HEK293 (cell line): Measurements from ENCODE around the gene HES7.

Experiments used
- CTCF ChIP-seq: fragments of 450-650 bp; formaldehyde crosslinking; IDR thresholded peaks from 2 replicates; pipeline ENCODE4 v1.5.1; 2016; ENCODE audit warnings: missing biosample characterization, missing genetic modification characterization
- ELK4 ChIP-seq: IDR thresholded peaks from 2 replicates; pipeline ENCODE4 v1.6.1; 2011; ENCODE audit warnings: mild to moderate bottlenecking, low read depth, low read length, borderline replicate concordance
- ZNF623 ChIP-seq: fragments of 450-650 bp; formaldehyde crosslinking; IDR thresholded peaks from 2 replicates; pipeline ENCODE4 v1.5.1; 2016; ENCODE audit warnings: missing biosample characterization, missing genetic modification characterization

- TF ChIP-seq ZNF623 (tag by site-specific recombination) (no peak), CTCF (tag by site-specific recombination) (no peak), ELK4 (no peak)
Measured at GRCh38 chr17:8082292-8082691, 41.6 kb downstream of the HES7 start.
